GM12873 (cell line): ENCODE measurements around the gene LRP1B.

Experiments used
- CTCF ChIP-seq: IDR thresholded peaks from 2 replicates; pipeline ENCODE4 v1.5.1; 2012; ENCODE audit warnings: low read depth, mild to moderate bottlenecking, moderate library complexity, low read length, control low read depth; ENCODE audit not compliant: insufficient read depth; ENCODE audit errors: missing control alignments

Gene LRP1B

GRCh38 chr2:140770645-140771044 lies 1360.2 kb downstream of the LRP1B start:
- no peak for TF ChIP-seq CTCF

GRCh38 chr2:140761807-140762206 lies 1369.0 kb downstream of the LRP1B start:
- no peak for TF ChIP-seq CTCF

GRCh38 chr2:140759426-140760156 lies 1371.2 kb downstream of the LRP1B start:
- TF ChIP-seq CTCF: no peak

GRCh38 chr2:140747665-140748064 lies 1383.2 kb downstream of the LRP1B start:
- no peak for TF ChIP-seq CTCF

- no peak for TF ChIP-seq CTCF
These were observed 1383.7 kb downstream of the LRP1B start for GRCh38 chr2:140747090-140747489.

- TF ChIP-seq CTCF: no peak
These were observed 1386.4 kb downstream of the LRP1B start for GRCh38 chr2:140744379-140744778.

GRCh38 chr2:140737006-140737405 lies 1393.8 kb downstream of the LRP1B start:
- TF ChIP-seq CTCF: no peak
